Keratinocyte (primary cell): Measurements from ENCODE around the gene CEPT1.

ENCODE experiments used
- EZH2 ChIP-seq: IDR thresholded peaks from one replicate; pipeline ENCODE4 v1.6.1; 2012; ENCODE audit warnings: inconsistent platforms, mild to moderate bottlenecking, low read length, moderate library complexity
- TF ChIP-seq, protein P1 (sequence below), 3 experiments: IDR thresholded peaks in 1 of 3; conservative IDR thresholded peaks in 1 of 3; optimal IDR thresholded peaks in 1 of 3; 2 replicates in 2 of 3; 3 replicates in 1 of 3; pipeline versions ENCODE3 to v1.5.1; 2011; ENCODE audit warnings: low read length in 3 of 3, mild to moderate bottlenecking in 3 of 3, moderate library complexity in 2 of 3, control low read depth in 1 of 3, inconsistent platforms in 1 of 3; ENCODE audit not compliant: insufficient read depth in 2 of 3; ENCODE audit errors: extremely low read depth in 1 of 3

DNA sequence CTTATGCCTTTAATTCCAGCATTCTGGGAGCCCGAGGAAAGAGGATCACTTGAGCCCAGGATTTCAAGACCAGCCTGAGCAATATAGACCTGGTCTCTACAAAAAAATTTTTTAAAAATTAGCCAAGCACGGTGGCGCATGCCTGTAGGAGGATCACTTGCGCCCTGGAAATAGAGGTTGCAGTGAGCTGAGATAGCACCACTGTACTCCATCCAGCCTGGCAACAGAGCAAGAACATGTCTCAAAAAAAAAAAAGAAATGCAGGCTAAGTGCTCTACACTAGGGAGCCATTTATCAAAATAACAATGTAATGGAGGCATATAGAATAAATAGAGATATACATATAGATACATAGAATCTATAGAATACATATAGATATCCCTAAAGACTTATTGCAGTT lies 23.3 kb downstream of the CEPT1 start:
- TF ChIP-seq, protein P1, sequence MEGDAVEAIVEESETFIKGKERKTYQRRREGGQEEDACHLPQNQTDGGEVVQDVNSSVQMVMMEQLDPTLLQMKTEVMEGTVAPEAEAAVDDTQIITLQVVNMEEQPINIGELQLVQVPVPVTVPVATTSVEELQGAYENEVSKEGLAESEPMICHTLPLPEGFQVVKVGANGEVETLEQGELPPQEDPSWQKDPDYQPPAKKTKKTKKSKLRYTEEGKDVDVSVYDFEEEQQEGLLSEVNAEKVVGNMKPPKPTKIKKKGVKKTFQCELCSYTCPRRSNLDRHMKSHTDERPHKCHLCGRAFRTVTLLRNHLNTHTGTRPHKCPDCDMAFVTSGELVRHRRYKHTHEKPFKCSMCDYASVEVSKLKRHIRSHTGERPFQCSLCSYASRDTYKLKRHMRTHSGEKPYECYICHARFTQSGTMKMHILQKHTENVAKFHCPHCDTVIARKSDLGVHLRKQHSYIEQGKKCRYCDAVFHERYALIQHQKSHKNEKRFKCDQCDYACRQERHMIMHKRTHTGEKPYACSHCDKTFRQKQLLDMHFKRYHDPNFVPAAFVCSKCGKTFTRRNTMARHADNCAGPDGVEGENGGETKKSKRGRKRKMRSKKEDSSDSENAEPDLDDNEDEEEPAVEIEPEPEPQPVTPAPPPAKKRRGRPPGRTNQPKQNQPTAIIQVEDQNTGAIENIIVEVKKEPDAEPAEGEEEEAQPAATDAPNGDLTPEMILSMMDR (optimal IDR thresholded peaks at IDR 0.05 in 1 of 3, IDR thresholded peaks at IDR 0.05 in 1 of 3, conservative IDR thresholded peaks at IDR 0.05 in 1 of 3; ENCODE audit: extremely low read depth in 1 of 3, insufficient read depth in 2 of 3, low read length in 3 of 3): no peak
- no peak for TF ChIP-seq EZH2
